GM23248 (cell line): Measurements from ENCODE around the gene HYI.

Source experiments
- EZH2 ChIP-seq: fragments of 200-600 bp; sonication (generic); IDR thresholded peaks from 2 replicates; pipeline ENCODE4 v1.6.1; 2018; ENCODE audit warnings: antibody characterized with exemption, mild to moderate bottlenecking; ENCODE audit not compliant: insufficient read depth, poor library complexity, severe bottlenecking
- EZH2phosphoT487 ChIP-seq: fragments of 200-600 bp; sonication (generic); IDR thresholded peaks from 2 replicates; pipeline ENCODE4 v1.6.1; 2018; ENCODE audit warnings: antibody characterized with exemption, moderate library complexity, mild to moderate bottlenecking, low read depth; ENCODE audit not compliant: insufficient read depth

DNA sequence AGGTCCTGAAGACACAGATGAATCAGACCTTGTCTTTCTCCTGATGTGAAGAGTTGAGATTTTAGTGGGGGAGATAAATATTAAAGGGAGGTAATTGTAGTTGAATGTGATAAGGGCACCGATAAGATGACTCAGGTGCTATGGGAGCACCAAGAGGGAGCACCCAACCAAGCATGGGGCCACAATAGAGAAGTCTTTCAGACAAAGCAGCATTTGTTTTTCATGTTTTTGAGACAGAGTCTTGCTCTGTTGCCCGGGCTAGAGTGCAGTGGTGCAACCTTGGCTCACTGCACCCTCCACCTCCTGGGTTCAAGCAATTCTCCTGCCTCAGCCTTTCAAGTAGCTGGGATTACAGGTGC is 47.9 kb downstream of the HYI start:
- no peak for TF ChIP-seq EZH2phosphoT487
- TF ChIP-seq EZH2, result no peak
